ENCODE measurements around the gene RNF10.
"Not testable (repeated sequence)": the region's sequence is repeated elsewhere in the genome, so short reads cannot be mapped to it uniquely, and the experiment has no call there.

RNF10 gene

DNA sequence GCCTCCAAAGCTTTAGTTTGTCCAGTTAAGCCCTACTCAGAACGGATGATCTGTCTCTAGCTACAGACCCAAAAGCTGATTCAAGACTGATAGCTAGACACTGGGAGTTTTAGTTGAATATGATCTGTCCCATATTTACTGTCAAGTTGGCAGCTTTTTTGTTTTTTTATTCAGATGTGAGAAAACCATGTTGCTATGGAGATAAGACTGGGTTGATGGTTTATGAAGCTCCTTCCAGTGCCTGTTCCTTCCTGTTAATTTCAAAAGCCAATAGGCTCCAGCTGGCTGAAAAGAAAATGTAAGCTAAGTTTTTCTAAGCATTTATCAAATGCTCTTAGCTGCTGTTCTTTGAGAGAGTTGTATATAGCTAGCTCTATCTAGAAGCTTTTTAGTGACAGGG, 33.6 kb upstream of the RNF10 start:
- H3K36me3 Mint-ChIP-seq (ENCODE audit: low read depth), result peaks cover 45% of the 10 kb centered on the region
- peaks cover 23% of the 10 kb centered on the region for H3K4me1 Mint-ChIP-seq (ENCODE audit: low read depth)
- H3K4me3 Mint-ChIP-seq, result no peak overlapping the region
- peak overlapping the region; percentile 2 for H3K27ac Mint-ChIP-seq
- no peaks in the 10 kb centered on the region for H3K27me3 Mint-ChIP-seq (ENCODE audit: low read depth)
- no peaks in the 10 kb centered on the region for H3K9me3 Mint-ChIP-seq
- no peak for DNase-seq (ENCODE audit: low spot score)

GRCh38 chr12:120504587-120504986, 29.6 kb upstream of the RNF10 start:
- H3K27me3 Mint-ChIP-seq (ENCODE audit: low read depth), result no peaks in the 10 kb centered on the region
- no peaks in the 10 kb centered on the region for H3K9me3 Mint-ChIP-seq
- no peak for DNase-seq (ENCODE audit: low spot score)
- H3K4me3 Mint-ChIP-seq, result no peak overlapping the region
- peaks cover 4% of the 10 kb centered on the region for H3K4me1 Mint-ChIP-seq (ENCODE audit: low read depth)
- H3K36me3 Mint-ChIP-seq (ENCODE audit: low read depth), result peaks cover 26% of the 10 kb centered on the region
- H3K27ac Mint-ChIP-seq, result no peak overlapping the region

GRCh38 chr12:120508537-120508936, 25.6 kb upstream of the RNF10 start:
- Mint-ChIP-seq H3K27ac (no peak overlapping the region), H3K36me3 (ENCODE audit: low read depth) (peaks cover 22% of the 10 kb centered on the region), H3K27me3 (ENCODE audit: low read depth) (no peaks in the 10 kb centered on the region)

DNA sequence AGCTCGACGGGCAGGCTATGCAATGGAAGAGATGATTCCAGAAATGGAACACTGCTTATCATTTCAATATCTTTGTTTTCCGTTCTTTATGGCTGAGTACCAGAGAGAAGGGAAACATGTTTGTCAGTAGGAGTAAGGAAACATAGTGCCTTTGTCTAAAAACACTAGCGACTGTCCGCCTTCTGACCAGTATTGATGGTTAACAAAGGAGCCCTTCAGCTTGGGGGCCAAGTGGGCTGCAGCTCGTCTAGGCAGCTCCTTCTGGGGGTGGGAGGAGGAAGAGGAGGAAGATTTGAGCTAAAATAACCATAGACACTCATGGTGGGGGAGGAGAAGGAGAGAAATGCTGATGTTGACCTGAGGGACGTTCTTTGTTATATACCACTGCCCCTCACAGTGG, 20.2 kb upstream of the RNF10 start:
- H3K36me3 Mint-ChIP-seq (ENCODE audit: low read depth), result peaks cover 16% of the 10 kb centered on the region
- no peaks in the 10 kb centered on the region for H3K9me3 Mint-ChIP-seq
- H3K4me3 Mint-ChIP-seq, result no peak overlapping the region
- no peaks in the 10 kb centered on the region for H3K4me1 Mint-ChIP-seq (ENCODE audit: low read depth)
- H3K27me3 Mint-ChIP-seq (ENCODE audit: low read depth), result no peaks in the 10 kb centered on the region
- no peak for DNase-seq (ENCODE audit: low spot score)
- H3K27ac Mint-ChIP-seq, result no peak overlapping the region

More at GRCh38 chr12:120508537-120508936, 25.6 kb upstream of the RNF10 start:
- Mint-ChIP-seq H3K4me3 (no peak overlapping the region), H3K9me3 (no peaks in the 10 kb centered on the region), H3K4me1 (ENCODE audit: low read depth) (no peaks in the 10 kb centered on the region)
- no peak for DNase-seq (ENCODE audit: low spot score)

- H3K36me3 Mint-ChIP-seq (ENCODE audit: low read depth), result peaks cover 11% of the 10 kb centered on the region
- no peak for DNase-seq (ENCODE audit: low spot score)
- no peaks in the 10 kb centered on the region for H3K9me3 Mint-ChIP-seq
- H3K4me3 Mint-ChIP-seq, result no peak overlapping the region
- no peak overlapping the region for H3K27ac Mint-ChIP-seq
- H3K4me1 Mint-ChIP-seq (ENCODE audit: low read depth), result no peaks in the 10 kb centered on the region
- no peaks in the 10 kb centered on the region for H3K27me3 Mint-ChIP-seq (ENCODE audit: low read depth)
Observed at GRCh38 chr12:120515496-120515895, 18.7 kb upstream of the RNF10 start.

DNA sequence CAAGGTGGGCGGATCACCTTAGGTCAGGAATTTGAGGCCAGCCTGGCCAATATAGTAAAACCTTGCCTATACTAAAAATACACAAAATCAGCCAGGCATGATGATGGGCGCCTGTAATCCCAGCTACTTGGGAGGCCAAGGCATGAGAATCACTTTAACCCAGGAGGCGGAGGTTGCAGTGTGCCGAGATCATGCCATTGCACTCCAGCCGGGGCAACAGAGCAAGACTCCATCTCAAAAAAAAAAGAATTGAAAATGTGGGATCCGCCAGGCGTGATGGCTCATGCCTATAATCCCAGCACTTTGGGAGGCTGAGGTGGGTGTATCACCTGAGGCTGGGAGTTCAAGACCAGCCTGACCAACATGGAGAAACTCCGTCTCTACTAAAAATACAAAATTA, 14.8 kb upstream of the RNF10 start:
- H3K36me3 Mint-ChIP-seq (ENCODE audit: low read depth); H3K4me1 Mint-ChIP-seq (ENCODE audit: low read depth); H3K9me3 Mint-ChIP-seq; H3K27ac Mint-ChIP-seq; H3K4me3 Mint-ChIP-seq; H3K27me3 Mint-ChIP-seq (ENCODE audit: low read depth); DNase-seq (ENCODE audit: low spot score): not testable (repeated sequence)

- peaks cover 5% of the 10 kb centered on the region for H3K36me3 Mint-ChIP-seq (ENCODE audit: low read depth)
- no peak for DNase-seq (ENCODE audit: low spot score)
- H3K4me3 Mint-ChIP-seq, result no peak overlapping the region
- H3K4me1 Mint-ChIP-seq (ENCODE audit: low read depth), result peaks cover 3% of the 10 kb centered on the region
- H3K9me3 Mint-ChIP-seq, result no peaks in the 10 kb centered on the region
- H3K27me3 Mint-ChIP-seq (ENCODE audit: low read depth), result no peaks in the 10 kb centered on the region
- no peak overlapping the region for H3K27ac Mint-ChIP-seq
Observed at GRCh38 chr12:120522568-120522967, 11.6 kb upstream of the RNF10 start.

DNA sequence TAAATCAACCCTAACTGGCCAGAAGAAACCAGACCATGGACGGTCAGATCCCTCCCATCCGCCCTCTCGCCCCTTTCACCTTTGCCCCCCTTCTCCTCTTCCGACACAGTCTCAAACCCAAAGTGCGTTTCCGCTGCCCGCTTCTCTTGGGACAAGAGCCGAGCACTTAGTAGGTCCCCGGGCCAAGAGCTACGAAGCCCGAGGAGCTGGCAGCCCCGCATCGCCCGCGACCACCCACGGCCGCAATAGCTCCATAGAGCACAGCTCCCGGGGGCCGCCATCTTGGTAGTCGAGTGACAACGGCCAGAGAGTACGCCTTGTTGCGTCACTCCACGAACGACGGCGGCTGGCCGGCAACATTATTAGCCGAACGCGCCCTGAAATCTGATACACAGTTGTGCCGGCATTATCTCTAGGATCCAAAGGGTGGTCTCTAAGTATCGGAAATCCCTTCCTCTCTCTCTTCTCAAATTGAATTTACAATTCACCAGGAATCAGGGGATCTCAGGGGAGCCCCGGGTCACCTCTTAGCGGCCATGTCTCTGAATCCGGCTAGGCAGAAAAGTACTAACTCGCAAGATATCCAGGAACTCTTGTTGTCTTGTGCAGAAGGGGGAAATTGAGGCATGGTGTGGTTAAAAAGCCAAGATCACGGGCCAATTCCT, 5.2 kb upstream of the RNF10 start, which contains the start of gene COQ5:
COQ5 (minus strand) TSS at position 298 of the 665 bp plus-strand sequence; CDS start at position 281, 17 bp downstream.
- peak; percentile 78 for DNase-seq (ENCODE audit: low spot score)
- H3K27ac Mint-ChIP-seq, result peak within 1 kb of the TSS; percentile 99
- peaks cover 19% of the 10 kb centered on the region for H3K4me1 Mint-ChIP-seq (ENCODE audit: low read depth)
- no peaks in the 10 kb centered on the region for H3K27me3 Mint-ChIP-seq (ENCODE audit: low read depth)
- H3K36me3 Mint-ChIP-seq (ENCODE audit: low read depth), result peaks cover 6% of the 10 kb centered on the region
- H3K4me3 Mint-ChIP-seq, result peak within 1 kb of the TSS; percentile 100
- no peaks in the 10 kb centered on the region for H3K9me3 Mint-ChIP-seq

DNA sequence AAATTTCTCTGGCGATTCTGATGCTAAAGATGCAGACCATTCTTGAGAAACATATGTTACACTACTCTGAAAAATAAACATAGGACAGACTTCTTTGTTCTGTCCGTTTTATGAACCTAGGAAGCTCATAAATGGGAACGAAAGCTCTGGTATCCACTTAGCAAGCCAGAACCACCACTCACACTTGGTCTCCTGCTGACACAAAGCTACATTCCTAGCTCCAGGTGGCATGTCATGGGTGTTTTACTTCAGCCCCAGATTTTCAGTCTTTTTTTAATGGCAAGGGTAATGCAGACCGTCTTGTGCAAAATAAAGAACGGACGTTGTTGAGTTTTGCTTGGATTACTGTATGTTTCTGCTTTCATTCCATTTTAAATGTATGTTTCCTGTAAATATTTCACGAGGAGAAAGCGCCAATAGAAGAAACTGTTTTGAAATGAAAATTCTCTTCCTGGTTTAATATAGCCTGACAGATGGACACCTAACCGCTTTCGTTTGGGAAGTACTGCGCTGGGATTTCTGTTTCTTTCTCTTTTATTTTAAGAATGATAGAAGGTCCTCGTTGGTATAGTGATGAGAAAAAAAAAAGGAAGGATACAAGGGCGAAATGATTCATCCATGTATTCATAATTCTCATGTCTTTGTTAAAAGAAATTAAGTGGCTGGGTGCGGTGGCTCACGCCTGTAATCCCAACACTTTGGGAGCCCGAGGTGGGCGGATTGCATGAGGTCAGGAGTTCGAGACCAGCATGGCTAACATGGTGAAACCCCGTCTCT, 4.3 kb upstream of the RNF10 start:
- H3K4me1 Mint-ChIP-seq (ENCODE audit: low read depth), result peaks cover 21% of the 10 kb centered on the region
- no peaks in the 10 kb centered on the region for H3K9me3 Mint-ChIP-seq
- H3K4me3 Mint-ChIP-seq, result peak overlapping the region; percentile 100
- no peaks in the 10 kb centered on the region for H3K27me3 Mint-ChIP-seq (ENCODE audit: low read depth)
- no peak for DNase-seq (ENCODE audit: low spot score)
- H3K27ac Mint-ChIP-seq, result peak overlapping the region; percentile 99
- H3K36me3 Mint-ChIP-seq (ENCODE audit: low read depth), result peaks cover 8% of the 10 kb centered on the region

GRCh38 chr12:120530418-120530761, 3.8 kb upstream of the RNF10 start:
- not testable (repeated sequence) for DNase-seq (ENCODE audit: low spot score); H3K27me3 Mint-ChIP-seq (ENCODE audit: low read depth); H3K36me3 Mint-ChIP-seq (ENCODE audit: low read depth); H3K9me3 Mint-ChIP-seq
- H3K27ac Mint-ChIP-seq, result peak overlapping the region; percentile 45
- H3K4me3 Mint-ChIP-seq, result peak overlapping the region; percentile 100
- peaks cover 21% of the 10 kb centered on the region for H3K4me1 Mint-ChIP-seq (ENCODE audit: low read depth)

GRCh38 chr12:120532701-120533238, 1.4 kb upstream of the RNF10 start:
- H3K36me3 Mint-ChIP-seq (ENCODE audit: low read depth), result peaks cover 20% of the 10 kb centered on the region
- H3K4me3 Mint-ChIP-seq, result no peak overlapping the region
- peaks cover 36% of the 10 kb centered on the region for H3K4me1 Mint-ChIP-seq (ENCODE audit: low read depth)
- no peak overlapping the region for H3K27ac Mint-ChIP-seq
- DNase-seq (ENCODE audit: low spot score), result no peak
- no peaks in the 10 kb centered on the region for H3K27me3 Mint-ChIP-seq (ENCODE audit: low read depth)
- no peaks in the 10 kb centered on the region for H3K9me3 Mint-ChIP-seq

DNA sequence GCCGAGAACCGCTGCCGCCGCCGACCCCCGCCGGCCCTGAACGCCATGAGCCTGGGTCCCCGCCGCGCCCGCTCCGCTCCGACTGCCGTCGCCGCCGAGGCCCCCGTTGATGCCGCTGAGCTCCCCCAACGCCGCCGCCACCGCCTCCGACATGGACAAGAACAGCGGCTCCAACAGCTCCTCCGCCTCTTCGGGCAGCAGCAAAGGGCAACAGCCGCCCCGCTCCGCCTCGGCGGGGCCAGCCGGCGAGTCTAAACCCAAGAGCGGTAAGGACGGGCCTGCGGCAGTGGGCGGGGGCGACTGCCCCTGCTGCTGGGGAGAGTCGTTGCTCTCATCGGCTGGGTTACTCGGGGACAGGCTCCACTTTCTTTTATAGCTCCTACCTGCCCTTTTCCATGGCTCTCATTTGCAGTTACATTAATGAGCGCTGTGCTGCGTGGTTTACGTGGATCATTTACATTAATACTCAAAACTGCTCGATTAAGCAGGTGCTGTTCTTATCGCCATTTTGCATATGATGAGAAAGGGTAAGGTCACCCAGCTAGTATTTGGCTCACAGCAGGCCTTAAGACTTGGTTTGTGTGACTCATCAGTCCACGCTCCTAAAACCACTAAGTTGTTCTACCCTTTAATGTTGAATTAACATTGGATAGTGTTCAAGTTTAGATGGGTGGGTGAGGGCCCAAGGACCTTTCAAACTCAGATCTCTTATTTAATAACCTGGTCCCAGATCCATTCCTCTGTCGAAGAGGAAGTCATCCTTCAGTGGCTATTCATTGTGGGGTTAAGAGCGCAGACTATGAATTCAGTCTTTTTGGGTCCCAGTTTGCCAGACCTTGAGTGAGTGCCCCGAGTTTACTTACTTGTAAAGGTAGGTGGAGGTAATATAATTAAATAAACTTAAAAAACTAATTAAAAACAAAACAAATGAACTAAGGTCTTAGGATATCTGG, 823 bp downstream of the RNF10 start:
- H3K4me3 Mint-ChIP-seq, result peak overlapping the region; percentile 94
- H3K9me3 Mint-ChIP-seq, result no peaks in the 10 kb centered on the region
- no peaks in the 10 kb centered on the region for H3K27me3 Mint-ChIP-seq (ENCODE audit: low read depth)
- peaks cover 49% of the 10 kb centered on the region for H3K4me1 Mint-ChIP-seq (ENCODE audit: low read depth)
- DNase-seq (ENCODE audit: low spot score), result peak; percentile 47
- peak overlapping the region; percentile 93 for H3K27ac Mint-ChIP-seq
- peaks cover 34% of the 10 kb centered on the region for H3K36me3 Mint-ChIP-seq (ENCODE audit: low read depth)

GRCh38 chr12:120536064-120536791, 2.1 kb downstream of the RNF10 start:
- no peaks in the 10 kb centered on the region for H3K9me3 Mint-ChIP-seq
- DNase-seq (ENCODE audit: low spot score), result no peak
- H3K4me1 Mint-ChIP-seq (ENCODE audit: low read depth), result peaks cover 51% of the 10 kb centered on the region
- H3K27me3 Mint-ChIP-seq (ENCODE audit: low read depth), result no peaks in the 10 kb centered on the region
- peaks cover 38% of the 10 kb centered on the region for H3K36me3 Mint-ChIP-seq (ENCODE audit: low read depth)
- peak overlapping the region; percentile 94 for H3K4me3 Mint-ChIP-seq
- peak overlapping the region; percentile 72 for H3K27ac Mint-ChIP-seq

Measured in T-helper 2 cell treated with Interferon-gamma antibody and Interleukin-4, amounts not matched to agents 5 μg/mL and 100 μg/mL, for 36 hours (primary cell).